ENCODE data around the gene MIX23.

MIX23 gene

GRCh38 chr3:122382888-122383666 is at the start of gene MIX23:
TSS of gene MIX23 (minus strand) at chr3:122383231. CDS start at chr3:122383224, 7 bp downstream.
- DNase-seq, result peak; percentile 90

- no peak for DNase-seq
Observed at GRCh38 chr3:122430371-122430770, 47.3 kb upstream of the MIX23 start.

DNA sequence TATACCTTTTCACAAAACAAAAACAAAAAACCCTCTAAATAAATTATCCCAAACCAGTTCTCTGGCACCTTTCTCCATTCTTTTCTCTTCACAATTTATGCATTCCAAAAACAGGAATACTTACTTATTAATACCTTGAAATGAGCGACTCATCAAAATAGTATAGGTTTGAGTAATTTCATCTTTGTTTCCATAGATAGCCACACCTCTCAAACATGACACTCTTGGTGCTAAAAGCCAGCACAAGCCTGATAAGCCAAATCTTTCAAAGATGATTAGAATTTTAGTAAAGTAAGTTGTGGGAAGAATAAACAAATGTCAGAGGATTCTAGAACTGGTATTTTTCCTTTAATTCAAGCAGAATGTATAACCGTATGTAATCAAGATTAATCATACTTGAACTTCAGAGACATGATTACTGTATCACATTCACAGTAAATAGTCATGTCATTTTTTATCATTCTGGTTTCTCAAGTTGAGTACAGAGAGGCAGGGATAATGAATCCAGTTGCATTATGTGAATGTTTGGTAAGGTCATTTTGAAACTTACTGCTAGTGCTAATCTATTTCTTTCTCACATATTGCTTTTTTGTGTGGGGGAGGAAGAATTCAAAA is 44.9 kb upstream of the MIX23 start:
- no peak for DNase-seq

- DNase-seq, result no peak
Observed at GRCh38 chr3:122421836-122422235, 38.8 kb upstream of the MIX23 start.

GRCh38 chr3:122421101-122421500 is 38.1 kb upstream of the MIX23 start:
- no peak for DNase-seq

- DNase-seq, result no peak
Observed at GRCh38 chr3:122416966-122417365, 33.9 kb upstream of the MIX23 start.

DNA sequence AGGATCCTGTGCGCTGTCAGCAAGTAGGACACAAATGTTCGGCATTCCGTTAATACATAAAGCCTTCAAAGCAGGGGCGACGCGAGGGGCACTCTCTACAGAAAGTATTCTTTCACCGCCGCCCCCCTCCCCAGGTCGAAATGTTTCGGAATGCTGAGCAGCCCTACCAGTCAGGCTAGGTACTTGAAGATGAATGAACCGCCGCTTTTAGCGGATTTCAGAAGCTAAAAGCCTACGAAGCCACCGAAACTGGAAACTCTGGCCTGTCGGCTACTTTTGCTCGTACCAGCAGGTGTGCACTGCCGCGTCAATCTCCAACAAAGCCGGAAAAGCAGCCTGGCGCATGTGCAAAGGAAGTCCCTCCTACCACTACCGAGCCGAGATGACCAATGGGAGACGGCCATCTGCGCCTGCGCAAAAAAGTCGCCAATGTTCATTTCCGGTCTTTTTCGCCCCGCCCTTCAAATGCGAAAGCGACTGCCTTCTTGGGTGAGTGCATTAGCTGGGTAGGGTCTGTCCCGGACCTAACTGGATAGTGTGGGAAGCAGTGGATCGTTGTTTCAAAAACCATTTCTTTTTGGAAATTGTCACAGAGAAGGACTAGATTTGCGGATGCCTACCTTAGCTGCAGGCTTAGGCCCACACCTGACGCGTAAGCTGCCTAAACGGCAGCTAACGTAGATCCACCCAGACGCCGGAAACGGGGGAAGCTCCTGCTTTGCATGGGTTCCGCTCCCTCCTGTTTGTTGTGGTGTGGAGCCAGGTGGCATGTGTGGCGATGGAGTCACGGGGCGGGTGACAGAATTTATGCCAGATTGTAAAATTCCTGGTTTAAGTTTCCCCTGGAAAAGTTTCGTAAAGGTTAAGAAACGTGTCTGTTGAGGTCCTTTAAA is 33.0 kb upstream of the MIX23 start, which contains the start of gene WDR5B:
WDR5B (minus strand) TSS at position 301 of the 893 bp plus-strand sequence. CDS start 534 bp downstream, outside the sequence.
- no peak for DNase-seq

DNA sequence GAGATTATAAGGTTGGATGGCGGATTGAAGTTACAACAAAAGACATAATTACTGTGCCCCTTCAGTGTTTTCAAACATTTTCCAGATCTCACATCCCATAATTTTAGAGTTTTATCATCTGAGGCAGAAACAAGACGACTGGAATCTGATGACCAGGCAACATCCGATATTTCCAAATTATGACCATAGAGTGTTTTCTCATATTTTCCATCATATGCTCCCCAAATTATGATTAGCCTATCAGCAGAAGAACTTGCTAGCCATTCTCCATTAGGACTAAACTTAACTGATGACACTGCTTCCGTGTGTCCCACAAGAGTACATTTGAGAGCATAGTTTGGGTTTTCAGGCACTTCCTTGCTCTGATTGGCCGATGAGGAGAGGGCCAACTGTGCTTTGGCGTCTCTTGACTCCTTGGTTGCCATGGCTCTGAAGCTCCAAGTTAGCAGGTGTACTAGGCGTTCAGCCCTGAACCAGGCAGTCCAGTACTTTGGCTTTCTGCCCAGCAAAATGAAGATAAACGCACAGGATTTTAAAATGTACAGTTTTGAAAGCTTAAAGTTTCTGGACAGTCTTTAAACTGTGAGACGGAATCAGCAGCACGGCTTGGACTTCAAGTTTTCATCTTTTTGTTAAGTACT is 32.2 kb upstream of the MIX23 start:
- no peak for DNase-seq

GRCh38 chr3:122414391-122414790 is 31.4 kb upstream of the MIX23 start:
- no peak for DNase-seq

DNA sequence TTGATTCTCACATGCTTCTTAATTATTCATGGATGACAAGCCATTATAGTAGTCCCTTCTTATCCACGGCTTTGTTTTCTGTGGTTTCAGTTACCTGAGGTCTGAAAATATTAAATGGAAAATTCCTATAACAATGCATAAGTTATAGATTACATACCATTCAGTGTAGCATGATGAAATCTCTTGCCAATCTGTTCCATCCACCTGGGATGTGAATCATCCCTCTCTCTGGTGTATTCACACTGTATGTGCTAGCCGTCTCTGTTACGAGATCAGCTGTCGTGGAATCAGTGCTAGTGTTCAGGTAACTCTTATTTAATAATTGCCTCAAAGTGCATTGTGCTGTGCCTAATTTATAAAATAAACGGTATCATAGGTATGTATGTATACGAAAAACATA is 27.6 kb upstream of the MIX23 start:
- no peak for DNase-seq

DNA sequence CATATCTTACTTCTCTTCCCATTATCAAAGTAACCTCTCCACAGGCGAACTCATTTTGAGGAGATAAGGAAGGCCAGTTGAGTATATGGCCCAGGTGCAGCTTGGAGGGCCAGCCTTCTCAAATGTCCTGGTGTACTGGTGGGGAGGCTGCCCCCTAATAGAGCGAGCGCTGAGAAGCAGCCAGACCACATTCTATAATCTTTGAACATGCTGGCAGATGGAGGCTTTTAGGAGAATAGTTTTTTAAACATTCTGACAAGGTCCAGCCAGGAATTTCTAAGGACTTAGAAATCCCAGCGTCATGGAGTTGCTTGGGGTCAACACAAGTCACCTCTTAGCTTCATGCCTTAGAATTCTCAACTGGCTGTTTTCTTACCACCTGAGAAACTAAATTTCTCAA is 27.1 kb upstream of the MIX23 start:
- no peak for DNase-seq

GRCh38 chr3:122409446-122409845 is 26.4 kb upstream of the MIX23 start:
- DNase-seq, result no peak

- no peak for DNase-seq
Observed at GRCh38 chr3:122407946-122408345, 24.9 kb upstream of the MIX23 start.

DNA sequence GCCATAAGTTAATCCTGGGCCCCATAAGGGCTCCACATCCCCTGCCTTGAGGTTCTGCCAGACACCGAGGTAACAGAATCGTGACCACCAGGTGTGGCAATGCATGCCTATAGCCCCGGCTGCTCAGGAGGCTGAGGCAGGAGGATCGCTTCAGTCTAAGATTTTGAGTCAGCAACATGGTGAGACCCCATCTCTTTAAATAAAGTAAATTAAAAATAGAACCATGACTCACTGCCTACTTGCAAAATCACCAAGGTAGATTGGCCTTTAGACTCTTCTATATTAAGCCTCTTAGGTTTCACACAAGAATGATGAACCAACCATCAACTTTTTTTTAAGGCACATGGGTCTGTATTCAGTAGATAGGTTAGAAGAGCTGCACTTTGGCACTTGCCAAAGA is 23.2 kb upstream of the MIX23 start:
- DNase-seq, result no peak

DNA sequence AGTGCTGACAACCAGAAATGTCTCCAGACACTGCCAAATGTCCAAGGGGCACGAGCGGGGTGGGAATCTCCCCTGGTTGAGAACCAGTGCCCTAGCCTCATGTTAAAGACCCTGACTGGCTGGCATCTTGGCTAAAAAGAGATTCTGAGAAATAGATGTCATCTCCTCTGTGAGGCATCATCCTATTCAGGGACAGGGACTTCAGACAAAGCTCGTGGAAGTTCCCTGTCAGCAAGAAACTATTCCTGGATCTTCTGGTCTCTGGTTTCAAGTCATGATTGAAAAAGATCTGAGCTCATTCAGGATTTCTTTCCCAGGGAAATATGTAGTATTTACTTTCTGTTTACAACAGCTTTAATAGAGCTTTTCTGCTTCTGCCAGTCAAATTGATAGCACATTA is 22.0 kb upstream of the MIX23 start:
- DNase-seq, result no peak

- no peak for DNase-seq
Observed at GRCh38 chr3:122403489-122403888, 20.5 kb upstream of the MIX23 start.

DNA sequence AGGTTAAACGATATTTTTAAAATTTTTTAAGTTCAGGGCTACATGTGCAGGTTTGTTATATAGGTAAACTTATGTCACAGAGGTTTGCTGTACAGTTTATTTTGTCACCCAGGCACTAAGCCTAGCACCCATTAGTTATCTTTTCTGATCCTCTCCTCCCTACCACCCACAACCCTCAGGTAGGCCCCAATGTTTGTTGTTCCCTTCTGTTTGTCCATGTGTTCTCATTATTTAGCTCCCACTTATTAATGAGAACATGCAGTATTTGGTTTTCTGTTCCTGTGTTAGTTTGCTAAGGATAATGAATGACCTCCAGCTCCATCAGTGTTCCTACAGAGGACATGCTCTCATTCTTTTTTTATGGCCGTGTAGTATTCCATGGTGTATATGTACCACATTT is 15.9 kb upstream of the MIX23 start:
- DNase-seq, result no peak

- DNase-seq, result no peak
Observed at GRCh38 chr3:122397201-122397600, 14.2 kb upstream of the MIX23 start.

GRCh38 chr3:122396511-122396910 is 13.5 kb upstream of the MIX23 start:
- no peak for DNase-seq

GRCh38 chr3:122395582-122395981 is 12.6 kb upstream of the MIX23 start:
- DNase-seq, result no peak

DNA sequence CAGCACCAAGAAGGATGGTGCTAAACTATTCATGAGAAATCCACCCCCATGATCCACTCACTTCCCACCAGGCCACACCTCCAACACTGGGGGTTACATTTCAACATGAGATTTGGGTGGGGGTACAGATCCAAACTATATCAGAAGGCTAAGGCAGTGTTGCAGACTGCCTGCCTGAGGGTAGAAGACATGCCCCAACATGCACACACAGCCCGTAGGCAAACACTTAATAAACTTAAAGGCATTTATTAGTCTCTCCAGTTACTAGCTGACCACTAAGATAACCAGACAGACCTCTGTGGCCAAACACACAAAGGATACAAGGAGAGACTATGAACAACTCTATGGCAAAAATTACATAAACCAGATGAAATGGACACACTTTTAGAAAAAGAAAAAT is 11.1 kb upstream of the MIX23 start:
- no peak for DNase-seq

DNA sequence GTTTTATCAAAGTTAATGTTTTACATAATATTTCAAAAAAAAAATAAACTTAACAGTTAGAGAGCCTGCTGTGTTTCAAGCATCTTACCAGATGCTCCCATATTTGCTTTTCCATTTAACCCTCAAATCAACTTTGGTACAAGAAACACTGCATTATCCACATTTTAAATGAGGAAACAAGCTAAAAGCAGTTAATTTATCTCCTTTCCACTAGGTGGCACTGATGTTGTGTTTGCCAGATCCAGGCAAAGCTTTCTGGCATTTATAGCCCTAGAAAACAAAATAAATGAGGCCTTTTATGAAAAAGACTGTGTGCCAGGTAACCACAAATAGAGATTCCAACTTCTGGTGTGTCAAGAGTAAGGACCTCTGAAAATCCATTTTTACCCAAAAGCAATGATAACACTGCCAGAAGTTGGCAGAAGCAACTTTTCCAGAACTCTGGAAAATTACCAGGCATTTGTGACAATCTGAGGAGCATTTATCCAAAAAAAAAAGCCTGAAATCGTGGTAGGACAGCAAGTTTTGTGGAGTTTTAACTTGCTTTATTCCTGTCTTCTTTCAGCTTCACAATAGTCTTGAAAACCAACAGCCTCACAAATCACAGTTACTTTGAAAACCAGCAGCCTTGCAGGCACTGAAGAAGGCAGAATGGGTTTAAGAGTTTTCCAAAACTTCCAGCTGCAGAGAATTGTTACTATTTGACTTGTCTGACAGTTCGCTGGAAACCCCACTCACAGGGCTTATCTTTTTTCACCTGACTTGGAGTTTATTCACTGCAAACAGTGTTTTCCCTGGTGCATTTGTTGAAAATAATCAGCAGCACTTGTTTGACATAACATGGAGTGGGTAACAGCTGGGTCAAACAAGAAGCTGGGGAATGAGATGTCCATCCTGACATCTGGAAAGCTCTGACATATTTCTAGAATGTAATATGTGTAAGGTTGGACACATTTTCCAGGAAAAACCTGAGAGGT is 10.1 kb upstream of the MIX23 start:
- DNase-seq, result no peak

Data from NCI-H1436 treated with DMSO at 0.1 percent for 48 hours (cell line).